Measurements from ENCODE around the gene NRL.

- TF ChIP-seq FOSB (CRISPR knock-in tag; IDR thresholded peaks at IDR 0.05), result no peak
- TF ChIP-seq, protein P1, sequence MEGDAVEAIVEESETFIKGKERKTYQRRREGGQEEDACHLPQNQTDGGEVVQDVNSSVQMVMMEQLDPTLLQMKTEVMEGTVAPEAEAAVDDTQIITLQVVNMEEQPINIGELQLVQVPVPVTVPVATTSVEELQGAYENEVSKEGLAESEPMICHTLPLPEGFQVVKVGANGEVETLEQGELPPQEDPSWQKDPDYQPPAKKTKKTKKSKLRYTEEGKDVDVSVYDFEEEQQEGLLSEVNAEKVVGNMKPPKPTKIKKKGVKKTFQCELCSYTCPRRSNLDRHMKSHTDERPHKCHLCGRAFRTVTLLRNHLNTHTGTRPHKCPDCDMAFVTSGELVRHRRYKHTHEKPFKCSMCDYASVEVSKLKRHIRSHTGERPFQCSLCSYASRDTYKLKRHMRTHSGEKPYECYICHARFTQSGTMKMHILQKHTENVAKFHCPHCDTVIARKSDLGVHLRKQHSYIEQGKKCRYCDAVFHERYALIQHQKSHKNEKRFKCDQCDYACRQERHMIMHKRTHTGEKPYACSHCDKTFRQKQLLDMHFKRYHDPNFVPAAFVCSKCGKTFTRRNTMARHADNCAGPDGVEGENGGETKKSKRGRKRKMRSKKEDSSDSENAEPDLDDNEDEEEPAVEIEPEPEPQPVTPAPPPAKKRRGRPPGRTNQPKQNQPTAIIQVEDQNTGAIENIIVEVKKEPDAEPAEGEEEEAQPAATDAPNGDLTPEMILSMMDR (IDR thresholded peaks at IDR 0.05), result no peak
- TF ChIP-seq CHD2 (IDR thresholded peaks at IDR 0.05; ENCODE audit: low read length, partially characterized antibody), result no peak
- TF ChIP-seq POLR2A (IDR thresholded peaks at IDR 0.05; ENCODE audit: low read length), result no peak
- TF ChIP-seq POLR2AphosphoS2 (conservative IDR thresholded peaks at IDR 0.05; ENCODE audit: low read length), result no peak
- TF ChIP-seq, protein P2, sequence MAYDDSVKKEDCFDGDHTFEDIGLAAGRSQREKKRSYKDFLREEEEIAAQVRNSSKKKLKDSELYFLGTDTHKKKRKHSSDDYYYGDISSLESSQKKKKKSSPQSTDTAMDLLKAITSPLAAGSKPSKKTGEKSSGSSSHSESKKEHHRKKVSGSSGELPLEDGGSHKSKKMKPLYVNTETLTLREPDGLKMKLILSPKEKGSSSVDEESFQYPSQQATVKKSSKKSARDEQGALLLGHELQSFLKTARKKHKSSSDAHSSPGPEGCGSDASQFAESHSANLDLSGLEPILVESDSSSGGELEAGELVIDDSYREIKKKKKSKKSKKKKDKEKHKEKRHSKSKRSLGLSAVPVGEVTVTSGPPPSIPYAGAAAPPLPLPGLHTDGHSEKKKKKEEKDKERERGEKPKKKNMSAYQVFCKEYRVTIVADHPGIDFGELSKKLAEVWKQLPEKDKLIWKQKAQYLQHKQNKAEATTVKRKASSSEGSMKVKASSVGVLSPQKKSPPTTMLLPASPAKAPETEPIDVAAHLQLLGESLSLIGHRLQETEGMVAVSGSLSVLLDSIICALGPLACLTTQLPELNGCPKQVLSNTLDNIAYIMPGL (CRISPR knock-in tag; IDR thresholded peaks at IDR 0.05; ENCODE audit: borderline replicate concordance), result no peak
- TF ChIP-seq KDM5A (IDR thresholded peaks at IDR 0.05), result no peak
- no peak for TF ChIP-seq ATOH8 (CRISPR knock-in tag; IDR thresholded peaks at IDR 0.05; ENCODE audit: low read depth)
- no peak for TF ChIP-seq JUN (IDR thresholded peaks at IDR 0.05)
- no peak for TF ChIP-seq USF2 (IDR thresholded peaks at IDR 0.05)
- TF ChIP-seq MYC (IDR thresholded peaks at IDR 0.05; ENCODE audit: borderline replicate concordance, low read length), result no peak
- TF ChIP-seq, protein P3, sequence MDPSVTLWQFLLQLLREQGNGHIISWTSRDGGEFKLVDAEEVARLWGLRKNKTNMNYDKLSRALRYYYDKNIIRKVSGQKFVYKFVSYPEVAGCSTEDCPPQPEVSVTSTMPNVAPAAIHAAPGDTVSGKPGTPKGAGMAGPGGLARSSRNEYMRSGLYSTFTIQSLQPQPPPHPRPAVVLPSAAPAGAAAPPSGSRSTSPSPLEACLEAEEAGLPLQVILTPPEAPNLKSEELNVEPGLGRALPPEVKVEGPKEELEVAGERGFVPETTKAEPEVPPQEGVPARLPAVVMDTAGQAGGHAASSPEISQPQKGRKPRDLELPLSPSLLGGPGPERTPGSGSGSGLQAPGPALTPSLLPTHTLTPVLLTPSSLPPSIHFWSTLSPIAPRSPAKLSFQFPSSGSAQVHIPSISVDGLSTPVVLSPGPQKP (IDR thresholded peaks at IDR 0.05; ENCODE audit: low read depth, low read length), result no peak
Measured at GRCh38 chr14:24138396-24139271, 23.9 kb upstream of the NRL start.
